RCC 7860 (cell line): ENCODE results near the gene NBL1.
A peak's percentile ranks its signal among the peaks of the same experiment; 100 is the strongest.

Experiments
- DNase-seq: peaks from one replicate; pipeline ENCODE4 v3.0.0-alpha.2; 2015; ENCODE audit warnings: low spot score
- FAIRE-seq: peaks from 2 replicates; lab custom pipeline; 2012; peaks lifted over from hg19 to GRCh38; lab: Jason Lieb, UNC

The NBL1 gene

DNA sequence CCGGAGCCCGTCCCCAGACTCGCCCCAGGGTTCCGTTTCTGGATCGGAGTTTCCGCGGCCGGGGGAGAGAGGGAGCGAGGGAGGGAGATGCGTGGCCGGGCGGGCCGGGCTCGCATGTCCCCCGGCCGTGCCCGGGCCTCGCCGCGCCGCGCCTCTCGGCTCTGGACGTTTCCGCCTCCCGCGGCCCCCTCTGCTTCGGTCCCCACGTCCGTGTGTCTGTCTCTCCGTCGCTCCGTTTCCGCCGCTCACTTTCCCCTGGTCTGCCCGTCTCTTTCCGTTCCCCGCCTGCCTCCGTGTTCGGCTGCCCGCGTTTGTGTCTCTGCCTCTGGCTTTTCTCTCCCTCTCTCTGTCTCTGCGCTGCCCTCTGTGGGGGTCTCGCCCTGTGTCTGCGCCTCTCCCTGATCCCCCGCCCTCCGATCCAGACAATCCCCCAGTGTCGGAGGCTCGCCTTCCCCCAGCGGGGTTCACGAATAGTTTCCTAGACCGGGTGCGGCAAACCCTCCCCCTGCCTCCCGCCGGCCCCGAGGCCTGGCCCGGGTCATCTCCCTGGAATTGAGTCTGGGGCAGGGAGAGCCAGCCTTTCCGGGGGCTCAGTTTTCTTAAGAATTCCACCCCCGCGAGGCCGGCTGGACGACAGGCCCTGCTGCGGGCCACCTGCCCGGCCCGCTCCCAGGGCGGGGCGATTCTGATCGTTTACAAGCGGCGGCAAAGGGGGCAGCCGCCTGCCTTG lies 735 bp downstream of the NBL1 start:
- peak; percentile 25 for DNase-seq
- FAIRE-seq, result no peak

DNA sequence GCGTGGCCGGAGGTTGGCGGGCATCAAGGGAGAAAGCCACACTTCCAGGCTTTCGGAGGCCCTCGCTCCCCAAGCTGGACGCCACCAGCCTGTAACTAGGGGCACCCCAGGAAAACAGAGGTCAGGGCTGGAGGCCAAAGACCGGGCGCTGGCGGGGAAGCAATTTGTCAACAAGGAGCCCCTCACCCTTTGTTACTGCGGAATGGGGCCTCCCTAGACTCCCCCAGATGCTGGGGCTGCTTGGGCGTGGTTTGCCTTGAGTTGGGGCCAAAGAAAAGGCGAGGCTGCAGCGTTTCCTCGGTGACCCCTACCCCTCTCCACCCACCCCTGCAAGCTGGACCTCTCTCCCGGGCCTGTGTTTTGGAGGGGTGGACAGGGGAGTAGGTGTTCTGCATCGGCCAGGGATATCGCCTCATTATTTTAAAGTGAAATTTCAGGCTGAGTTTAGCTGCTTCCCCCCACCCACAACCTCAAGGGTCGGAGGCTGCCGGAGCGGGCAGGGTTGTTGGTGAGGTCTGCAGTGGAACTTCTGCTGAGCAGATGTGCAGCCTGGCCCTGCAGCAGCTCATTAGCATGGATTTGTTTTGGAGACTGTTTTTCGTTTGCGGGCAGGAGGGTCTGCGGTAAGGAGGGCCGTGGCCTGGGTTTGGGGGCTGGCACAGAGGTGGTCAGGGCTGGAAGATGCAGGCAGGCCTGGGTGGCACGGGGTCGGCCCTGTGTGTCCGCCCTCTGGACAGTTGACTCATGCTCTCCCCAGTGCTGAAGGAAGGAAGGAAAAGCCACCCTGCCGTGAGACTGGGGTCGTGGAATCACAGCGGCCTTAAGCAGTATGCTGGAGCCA lies 1.5 kb downstream of the NBL1 start:
- FAIRE-seq, result no peak

DNA sequence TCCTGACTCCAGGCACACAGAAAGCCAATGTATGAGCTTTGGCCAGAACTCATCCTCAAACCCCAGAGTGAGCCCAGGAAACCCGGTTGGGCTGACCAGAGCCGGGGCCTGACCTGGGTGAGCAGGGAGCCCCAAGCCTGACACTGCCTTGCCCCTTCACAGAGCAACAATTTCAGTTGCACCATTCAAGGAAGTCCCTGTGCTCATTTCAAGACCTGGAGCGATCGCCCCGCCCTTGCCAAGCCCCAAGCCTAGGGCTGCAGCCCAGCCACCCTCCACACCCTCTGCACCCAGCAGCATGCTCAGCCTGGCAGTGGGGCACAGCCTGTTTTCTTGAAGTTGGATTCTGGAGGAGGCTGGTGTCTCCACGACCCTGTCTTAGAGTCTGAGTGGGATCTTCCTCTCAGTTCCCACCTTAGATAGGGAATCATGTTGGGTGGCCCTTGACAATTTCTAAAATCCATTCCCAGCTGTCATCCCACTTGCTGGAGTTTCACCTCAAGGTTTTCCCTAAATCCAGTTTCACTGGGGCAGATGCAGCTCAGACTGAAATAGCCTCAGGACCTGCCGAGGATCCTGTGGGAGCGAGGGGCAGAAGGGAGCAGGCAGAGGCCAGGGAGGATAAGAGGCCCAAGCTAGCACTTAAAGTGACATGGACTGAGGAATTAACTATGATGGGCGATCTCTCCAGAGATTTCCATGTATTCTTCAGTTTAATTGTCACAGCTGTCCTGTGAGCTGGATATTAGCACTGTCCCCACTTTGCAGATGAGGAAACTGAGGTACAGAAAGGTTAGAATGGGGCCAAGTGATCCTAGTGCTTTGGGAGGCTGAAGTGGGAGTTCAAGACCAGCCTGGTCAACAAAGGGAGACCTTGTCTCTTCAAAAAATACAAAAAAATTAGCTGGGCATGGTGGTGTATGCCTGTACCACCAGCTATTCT lies 2.5 kb downstream of the NBL1 start:
- FAIRE-seq, result no peak
- DNase-seq, result no peak

More for the DNA sequence above, 1.5 kb downstream of the NBL1 start:
- DNase-seq, result peak; percentile 27

DNA sequence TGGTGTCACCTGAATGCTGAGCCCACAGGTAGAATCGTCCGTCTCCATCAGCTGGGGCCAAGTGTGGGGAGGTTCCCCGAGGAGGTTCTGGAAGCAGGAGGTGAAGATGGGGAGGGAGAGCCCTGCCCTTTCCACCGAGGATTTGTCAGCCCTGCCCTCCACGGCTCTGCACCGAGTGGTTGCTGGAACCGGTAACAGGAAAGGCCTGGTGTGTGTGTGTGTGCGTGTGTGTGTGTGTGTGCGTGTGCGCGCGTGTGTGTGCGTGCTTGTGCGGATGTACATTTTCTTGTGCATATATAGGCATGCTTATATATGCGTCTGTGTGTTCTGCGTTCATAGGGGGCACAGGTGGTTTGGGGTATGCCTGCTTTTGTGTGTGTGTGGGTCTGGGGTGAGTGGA lies 3.5 kb downstream of the NBL1 start:
- no peak for DNase-seq
- no peak for FAIRE-seq

DNA sequence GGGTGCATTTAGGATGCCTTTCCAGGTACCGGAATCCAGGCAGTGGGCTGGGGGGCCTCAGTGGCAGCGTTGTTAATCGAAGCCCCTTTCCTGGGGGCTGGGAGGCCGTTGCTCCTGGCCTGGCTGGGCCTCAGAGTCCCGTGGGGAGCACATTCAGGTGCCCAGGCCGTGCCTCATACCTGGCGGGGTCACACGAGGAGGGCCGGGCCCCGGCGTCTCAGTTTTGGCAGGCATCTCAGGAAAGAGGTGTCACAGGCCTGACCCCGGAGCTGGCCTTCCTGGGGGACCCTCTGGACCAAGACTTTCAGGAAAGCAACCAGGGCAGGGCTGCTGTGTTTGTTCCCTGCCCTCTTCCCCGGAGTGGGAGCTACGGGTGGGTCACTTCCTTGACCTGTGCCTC lies 4.1 kb downstream of the NBL1 start:
- no peak for FAIRE-seq
- DNase-seq, result no peak

DNA sequence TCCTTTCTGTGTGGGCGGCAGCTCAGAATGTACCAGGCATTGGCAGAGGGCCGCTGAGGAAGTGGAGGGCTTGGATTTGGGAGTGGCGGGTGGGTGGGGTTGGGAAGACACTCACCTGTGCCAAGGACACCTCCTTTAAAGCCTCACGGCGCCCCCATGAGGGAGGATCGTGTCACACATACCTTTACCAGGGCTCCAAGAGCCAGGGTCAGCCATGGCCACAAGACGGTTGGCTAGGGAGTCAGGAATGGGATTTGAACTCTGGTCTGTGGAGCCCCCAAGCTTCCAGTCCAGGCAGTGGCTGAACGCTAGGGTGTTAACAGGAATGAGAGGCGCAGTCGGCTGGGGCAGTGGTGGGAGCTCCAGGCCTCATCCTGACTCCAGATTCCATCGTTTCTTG lies 4.6 kb downstream of the NBL1 start:
- no peak for FAIRE-seq
- no peak for DNase-seq

DNA sequence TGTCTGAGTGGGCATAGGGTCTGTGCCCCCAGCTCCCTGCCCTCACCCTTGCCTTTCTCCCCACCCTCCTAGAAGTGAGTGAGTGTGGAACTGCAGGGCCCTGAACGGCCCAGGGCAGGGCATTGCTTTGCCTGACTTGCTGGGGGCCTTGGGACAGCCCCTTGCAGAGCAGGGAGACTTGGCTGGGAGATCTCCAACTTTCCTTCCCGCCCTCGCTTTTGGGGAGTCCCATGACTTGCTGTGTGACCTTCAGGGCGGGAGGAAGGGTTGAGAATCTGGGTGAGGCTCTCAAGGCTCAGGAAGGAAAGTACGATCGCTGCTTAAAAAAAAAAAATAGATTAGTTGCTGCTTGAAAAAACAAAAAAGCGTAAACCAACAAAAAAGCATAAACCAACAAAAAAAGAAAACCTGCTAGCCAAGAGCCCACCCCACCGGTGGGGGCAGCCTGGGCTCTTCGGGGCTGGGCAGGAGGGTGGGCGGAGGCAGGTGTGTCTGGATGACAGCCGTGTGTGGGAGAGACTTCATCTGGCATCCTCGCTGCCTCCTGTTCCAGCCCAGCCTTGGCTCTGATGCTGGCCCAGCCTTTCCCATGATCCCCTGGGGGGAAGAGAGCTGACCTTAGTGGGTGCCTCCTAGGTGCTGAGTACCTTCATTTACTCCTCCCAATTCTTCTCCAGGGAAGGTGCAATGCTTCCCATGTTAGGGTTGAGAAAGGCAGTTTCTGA lies 6.5 kb downstream of the NBL1 start:
- FAIRE-seq (no peak), DNase-seq (no peak)

DNA sequence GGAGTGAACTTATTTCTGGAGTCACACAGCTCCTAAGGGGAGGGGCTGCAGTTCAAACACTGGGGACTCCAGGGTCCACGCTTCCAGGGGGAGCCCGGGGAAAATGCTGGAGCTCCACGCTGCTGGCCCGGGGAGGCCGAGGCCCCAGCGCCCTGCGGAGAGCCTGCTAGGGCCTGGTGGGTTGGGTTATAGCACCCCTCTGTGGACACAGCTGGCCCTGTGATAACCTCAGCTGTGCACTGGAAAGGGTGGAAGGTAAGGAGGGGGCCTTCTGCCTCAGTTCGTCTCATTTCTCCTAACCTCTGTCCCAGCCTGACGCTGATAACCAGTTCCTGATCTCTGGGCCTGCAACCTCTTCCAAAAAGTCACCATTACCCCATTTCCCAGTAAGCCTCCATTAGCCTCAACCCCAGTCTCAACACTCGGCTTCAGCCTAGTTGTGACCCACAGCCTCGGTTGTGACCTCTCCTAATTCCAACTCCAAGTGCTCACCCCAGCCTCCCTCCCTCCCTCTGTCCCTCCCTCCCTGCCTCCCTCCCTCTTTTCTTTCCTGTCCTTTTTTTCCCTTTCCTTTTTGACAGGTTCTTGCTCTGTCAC lies 7.1 kb downstream of the NBL1 start:
- FAIRE-seq (no peak), DNase-seq (no peak)

DNA sequence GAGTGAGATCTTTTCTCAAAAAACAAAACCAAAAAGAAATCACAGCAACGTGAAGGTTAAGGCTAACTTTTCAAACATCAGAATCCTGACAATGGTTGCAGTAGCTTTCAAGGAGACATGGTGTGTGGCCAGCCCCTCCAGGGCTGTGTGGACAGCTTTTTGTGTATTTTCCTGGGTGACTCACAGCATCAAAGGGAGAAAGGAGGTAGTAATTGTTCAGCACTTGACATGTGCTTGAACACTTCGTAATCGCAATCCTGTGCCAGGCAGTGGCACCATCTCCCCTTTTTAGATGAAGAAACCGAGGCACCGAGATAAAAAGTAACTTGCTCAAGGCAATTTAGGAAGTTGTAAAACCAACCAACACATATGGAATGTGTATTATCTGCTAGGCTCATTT lies 10.3 kb downstream of the NBL1 start:
- no peak for DNase-seq
- no peak for FAIRE-seq

DNA sequence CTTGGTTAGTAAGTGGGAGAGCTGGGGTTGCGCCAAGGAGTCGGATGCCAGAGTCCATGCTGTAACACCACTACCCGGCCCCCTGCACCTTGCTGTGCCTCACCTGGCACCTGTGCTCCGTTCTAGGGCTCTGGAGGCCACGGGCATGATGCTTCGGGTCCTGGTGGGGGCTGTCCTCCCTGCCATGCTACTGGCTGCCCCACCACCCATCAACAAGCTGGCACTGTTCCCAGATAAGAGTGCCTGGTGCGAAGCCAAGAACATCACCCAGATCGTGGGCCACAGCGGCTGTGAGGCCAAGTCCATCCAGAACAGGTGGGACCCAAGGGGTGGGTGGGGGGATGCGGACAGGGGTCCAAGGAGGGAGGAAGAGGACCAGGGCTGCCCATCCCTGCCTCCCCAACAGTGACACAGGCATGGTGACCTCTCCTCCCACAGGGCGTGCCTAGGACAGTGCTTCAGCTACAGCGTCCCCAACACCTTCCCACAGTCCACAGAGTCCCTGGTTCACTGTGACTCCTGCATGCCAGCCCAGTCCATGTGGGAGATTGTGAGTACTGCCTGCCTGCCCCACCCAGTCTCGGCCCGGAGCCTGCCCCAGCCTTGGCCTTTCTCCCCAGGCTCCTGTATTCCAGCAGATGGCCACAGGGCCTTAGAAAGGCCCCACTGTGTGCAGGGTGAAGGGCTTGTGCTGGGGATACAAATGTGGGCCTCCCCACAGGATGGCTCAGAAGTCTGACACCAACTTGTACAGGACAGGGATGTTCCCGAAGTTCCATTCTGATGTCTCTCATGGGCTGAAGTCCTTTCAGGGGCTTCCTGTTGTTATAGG lies 11.0 kb downstream of the NBL1 start:
- FAIRE-seq (no peak), DNase-seq (no peak)

DNA sequence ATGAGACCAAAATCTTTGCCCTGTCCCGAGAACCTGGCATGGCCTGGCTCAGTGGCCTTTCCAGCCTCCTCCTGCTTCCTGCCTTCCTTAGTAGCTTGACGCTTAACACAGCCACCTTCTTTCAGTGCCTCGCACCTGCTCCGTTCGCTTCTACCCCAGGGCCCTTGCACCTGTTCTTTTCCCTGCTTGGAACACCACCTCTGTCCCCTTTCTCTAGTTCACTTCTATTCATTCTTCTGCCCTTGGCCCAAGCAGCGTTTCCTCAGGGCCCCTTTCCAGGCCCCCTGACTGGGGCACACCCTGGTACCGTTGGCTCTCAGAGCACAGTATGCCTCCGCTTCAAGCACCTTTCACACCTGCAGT lies 11.6 kb downstream of the NBL1 start:
- FAIRE-seq (no peak), DNase-seq (no peak)

DNA sequence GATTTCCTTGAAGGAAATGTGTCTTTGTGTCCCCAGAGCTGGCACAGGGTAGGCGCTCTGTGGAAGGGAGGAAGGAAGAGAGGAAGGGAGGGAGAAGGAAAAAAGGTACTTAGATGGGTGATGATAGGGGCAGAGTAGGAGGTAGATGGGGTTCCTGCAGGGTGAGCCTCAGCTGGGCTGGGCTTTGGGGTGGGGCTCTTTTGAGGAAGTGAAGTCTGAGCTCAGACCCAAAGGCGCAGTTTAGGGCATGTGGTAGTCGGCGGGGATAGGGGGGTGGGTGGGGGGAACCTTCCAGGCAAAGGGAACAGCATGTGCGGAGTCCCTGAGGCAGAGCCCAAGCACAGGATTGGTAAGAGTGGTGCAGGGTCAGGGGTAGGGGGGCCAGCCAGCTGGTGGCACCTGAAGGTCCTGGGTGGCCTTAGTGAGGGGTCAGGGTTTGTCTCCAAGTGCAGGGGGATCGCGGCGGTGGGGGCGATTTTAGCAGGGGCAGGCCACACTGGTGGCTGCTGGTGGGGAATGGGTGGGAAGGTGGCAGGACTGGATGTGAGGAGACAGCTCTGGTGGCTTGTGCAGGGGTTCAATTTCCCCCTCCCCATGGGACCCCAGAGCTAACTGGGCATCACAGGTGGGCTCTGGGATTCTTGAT lies 12.1 kb downstream of the NBL1 start:
- no peak for FAIRE-seq
- no peak for DNase-seq

DNA sequence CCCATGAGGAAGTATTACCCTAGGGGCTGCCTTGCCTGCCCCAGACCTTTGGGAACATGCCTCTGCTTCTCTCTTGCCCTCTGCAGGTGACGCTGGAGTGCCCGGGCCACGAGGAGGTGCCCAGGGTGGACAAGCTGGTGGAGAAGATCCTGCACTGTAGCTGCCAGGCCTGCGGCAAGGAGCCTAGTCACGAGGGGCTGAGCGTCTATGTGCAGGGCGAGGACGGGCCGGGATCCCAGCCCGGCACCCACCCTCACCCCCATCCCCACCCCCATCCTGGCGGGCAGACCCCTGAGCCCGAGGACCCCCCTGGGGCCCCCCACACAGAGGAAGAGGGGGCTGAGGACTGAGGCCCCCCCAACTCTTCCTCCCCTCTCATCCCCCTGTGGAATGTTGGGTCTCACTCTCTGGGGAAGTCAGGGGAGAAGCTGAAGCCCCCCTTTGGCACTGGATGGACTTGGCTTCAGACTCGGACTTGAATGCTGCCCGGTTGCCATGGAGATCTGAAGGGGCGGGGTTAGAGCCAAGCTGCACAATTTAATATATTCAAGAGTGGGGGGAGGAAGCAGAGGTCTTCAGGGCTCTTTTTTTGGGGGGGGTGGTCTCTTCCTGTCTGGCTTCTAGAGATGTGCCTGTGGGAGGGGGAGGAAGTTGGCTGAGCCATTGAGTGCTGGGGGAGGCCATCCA lies 12.8 kb downstream of the NBL1 start:
- FAIRE-seq, result no peak

DNA sequence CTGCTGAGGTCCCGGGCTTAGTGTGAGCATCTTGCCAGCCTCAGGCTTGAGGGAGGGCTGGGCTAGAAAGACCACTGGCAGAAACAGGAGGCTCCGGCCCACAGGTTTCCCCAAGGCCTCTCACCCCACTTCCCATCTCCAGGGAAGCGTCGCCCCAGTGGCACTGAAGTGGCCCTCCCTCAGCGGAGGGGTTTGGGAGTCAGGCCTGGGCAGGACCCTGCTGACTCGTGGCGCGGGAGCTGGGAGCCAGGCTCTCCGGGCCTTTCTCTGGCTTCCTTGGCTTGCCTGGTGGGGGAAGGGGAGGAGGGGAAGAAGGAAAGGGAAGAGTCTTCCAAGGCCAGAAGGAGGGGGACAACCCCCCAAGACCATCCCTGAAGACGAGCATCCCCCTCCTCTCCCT lies 13.4 kb downstream of the NBL1 start:
- FAIRE-seq (no peak), DNase-seq (no peak)

More for the DNA sequence above, 12.8 kb downstream of the NBL1 start:
- no peak for DNase-seq

DNA sequence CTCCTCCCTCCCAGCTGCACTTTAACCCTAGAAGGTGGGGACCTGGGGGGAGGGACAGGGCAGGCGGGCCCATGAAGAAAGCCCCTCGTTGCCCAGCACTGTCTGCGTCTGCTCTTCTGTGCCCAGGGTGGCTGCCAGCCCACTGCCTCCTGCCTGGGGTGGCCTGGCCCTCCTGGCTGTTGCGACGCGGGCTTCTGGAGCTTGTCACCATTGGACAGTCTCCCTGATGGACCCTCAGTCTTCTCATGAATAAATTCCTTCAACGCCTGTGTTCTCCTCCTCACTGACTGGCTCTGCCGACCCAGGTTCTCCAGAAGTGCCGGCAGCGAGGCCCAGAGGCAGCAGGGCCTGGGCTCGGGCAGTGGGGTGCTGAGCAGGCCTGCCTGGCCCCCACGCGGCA lies 14.1 kb downstream of the NBL1 start:
- no peak for FAIRE-seq

DNA sequence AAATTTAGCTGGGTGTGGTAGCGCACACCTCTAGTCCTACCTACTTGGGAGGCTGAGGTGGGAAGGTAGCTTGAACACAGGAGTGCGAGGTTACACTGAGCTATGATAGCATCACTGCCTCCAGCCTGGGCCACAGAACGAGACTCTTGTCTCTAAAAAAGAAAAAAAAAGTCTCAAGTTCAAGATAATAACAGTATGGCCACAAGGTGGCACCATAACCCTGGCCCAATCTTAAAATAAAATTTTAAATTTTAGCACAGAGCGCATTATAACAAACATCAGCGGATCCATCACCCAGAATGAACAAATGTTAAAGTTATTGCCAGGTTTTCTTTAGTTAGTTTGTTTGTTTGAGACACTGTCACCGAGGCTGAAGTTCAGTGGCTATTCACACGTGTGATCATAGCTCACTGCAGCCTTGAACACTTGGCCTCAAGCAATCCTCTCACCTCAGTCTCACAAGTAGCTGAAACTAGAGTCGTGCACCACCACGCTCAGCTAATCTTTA lies 17.7 kb downstream of the NBL1 start:
- DNase-seq, result no peak
- FAIRE-seq, result peak; percentile 41

More for the DNA sequence above, 14.1 kb downstream of the NBL1 start:
- no peak for DNase-seq

DNA sequence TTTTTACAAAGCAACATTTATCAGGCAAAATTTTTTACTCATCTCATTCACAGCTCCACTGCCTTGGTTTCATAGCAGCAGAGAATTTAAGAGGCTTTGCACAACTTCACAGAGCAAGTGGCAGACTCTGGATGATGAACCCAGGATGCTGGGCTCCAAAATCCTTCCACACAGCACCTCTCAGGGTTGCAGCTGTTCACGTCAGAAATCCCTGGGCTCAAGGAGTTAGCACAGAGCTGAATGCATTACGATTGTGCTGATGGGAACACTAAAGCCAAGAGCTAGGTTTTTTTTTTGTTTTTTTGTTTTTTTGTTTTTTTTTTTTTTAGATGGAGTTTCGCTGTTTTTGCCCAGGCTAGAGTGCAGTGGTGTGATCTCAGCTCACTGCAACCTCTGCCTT lies 18.2 kb downstream of the NBL1 start:
- DNase-seq (no peak), FAIRE-seq (no peak)
